Measurements from ENCODE around the gene FANCM. TPM values are rescaled to one million over a fixed set of nuclear protein-coding genes. Genes with fewer than 3 reads are reported as not detected.

Gene FANCM
- total and polyA plus RNA-seq, 2 experiments from 2014 or later: 19.6 to 21.1 TPM

- H3K4me3 Mint-ChIP-seq: no peak overlapping the region
These were observed 20.3 kb downstream of the FANCM start for GRCh38 chr14:45156067-45156466.

More at GRCh38 chr14:45156067-45156466, 20.3 kb downstream of the FANCM start:
- Histone ChIP-seq H4K20me1 (replicated peaks; ENCODE audit: insufficient read depth) (no peaks in the 10 kb centered on the region; the same call in 1 of the 2 replicates), H3K27me3 (ENCODE audit: insufficient read depth) (no peaks in the 10 kb centered on the region), H3K36me3 (ENCODE audit: insufficient read depth) (no peaks in the 10 kb centered on the region), H3K4me3 (no peak overlapping the region), H2AFZ (no peak overlapping the region), H3F3A (replicated peaks; ENCODE audit: low read depth) (no peaks in the 10 kb centered on the region), H3K4me1 (ENCODE audit: insufficient read depth) (no peaks in the 10 kb centered on the region), H3K79me2 (replicated peaks; ENCODE audit: insufficient read depth) (no peaks in the 10 kb centered on the region), H3K9me2 (ENCODE audit: insufficient read depth) (no peaks in the 10 kb centered on the region; the same call in 1 of the 2 replicates), H3K27ac (ENCODE audit: low read depth) (no peak overlapping the region), H3K4me2 (no peak overlapping the region)
- peaks cover 3% of the 10 kb centered on the region; the same call in 1 of the 3 replicates for H3K36me3 Mint-ChIP-seq (ENCODE audit: low read depth)
- DNase-seq (ENCODE audit: low spot score) (no peak), ATAC-seq (no peak)
- H3K27me3 Mint-ChIP-seq (ENCODE audit: insufficient read depth, low read depth, poor library complexity): no peaks in the 10 kb centered on the region
- TF ChIP-seq NANOG (IDR thresholded peaks at IDR 0.05; ENCODE audit: borderline replicate concordance): no peak
- TF ChIP-seq, protein P1, sequence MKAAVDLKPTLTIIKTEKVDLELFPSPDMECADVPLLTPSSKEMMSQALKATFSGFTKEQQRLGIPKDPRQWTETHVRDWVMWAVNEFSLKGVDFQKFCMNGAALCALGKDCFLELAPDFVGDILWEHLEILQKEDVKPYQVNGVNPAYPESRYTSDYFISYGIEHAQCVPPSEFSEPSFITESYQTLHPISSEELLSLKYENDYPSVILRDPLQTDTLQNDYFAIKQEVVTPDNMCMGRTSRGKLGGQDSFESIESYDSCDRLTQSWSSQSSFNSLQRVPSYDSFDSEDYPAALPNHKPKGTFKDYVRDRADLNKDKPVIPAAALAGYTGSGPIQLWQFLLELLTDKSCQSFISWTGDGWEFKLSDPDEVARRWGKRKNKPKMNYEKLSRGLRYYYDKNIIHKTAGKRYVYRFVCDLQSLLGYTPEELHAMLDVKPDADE (IDR thresholded peaks at IDR 0.05): no peak
- TF ChIP-seq, protein P2, sequence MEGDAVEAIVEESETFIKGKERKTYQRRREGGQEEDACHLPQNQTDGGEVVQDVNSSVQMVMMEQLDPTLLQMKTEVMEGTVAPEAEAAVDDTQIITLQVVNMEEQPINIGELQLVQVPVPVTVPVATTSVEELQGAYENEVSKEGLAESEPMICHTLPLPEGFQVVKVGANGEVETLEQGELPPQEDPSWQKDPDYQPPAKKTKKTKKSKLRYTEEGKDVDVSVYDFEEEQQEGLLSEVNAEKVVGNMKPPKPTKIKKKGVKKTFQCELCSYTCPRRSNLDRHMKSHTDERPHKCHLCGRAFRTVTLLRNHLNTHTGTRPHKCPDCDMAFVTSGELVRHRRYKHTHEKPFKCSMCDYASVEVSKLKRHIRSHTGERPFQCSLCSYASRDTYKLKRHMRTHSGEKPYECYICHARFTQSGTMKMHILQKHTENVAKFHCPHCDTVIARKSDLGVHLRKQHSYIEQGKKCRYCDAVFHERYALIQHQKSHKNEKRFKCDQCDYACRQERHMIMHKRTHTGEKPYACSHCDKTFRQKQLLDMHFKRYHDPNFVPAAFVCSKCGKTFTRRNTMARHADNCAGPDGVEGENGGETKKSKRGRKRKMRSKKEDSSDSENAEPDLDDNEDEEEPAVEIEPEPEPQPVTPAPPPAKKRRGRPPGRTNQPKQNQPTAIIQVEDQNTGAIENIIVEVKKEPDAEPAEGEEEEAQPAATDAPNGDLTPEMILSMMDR (conservative IDR thresholded peaks at IDR 0.05; ENCODE audit: low read depth in 2 of 2): no peak
- no peak for TF ChIP-seq EZH2 (IDR thresholded peaks at IDR 0.05; ENCODE audit: low read depth, unreplicated experiment)
- TF ChIP-seq, protein P3, sequence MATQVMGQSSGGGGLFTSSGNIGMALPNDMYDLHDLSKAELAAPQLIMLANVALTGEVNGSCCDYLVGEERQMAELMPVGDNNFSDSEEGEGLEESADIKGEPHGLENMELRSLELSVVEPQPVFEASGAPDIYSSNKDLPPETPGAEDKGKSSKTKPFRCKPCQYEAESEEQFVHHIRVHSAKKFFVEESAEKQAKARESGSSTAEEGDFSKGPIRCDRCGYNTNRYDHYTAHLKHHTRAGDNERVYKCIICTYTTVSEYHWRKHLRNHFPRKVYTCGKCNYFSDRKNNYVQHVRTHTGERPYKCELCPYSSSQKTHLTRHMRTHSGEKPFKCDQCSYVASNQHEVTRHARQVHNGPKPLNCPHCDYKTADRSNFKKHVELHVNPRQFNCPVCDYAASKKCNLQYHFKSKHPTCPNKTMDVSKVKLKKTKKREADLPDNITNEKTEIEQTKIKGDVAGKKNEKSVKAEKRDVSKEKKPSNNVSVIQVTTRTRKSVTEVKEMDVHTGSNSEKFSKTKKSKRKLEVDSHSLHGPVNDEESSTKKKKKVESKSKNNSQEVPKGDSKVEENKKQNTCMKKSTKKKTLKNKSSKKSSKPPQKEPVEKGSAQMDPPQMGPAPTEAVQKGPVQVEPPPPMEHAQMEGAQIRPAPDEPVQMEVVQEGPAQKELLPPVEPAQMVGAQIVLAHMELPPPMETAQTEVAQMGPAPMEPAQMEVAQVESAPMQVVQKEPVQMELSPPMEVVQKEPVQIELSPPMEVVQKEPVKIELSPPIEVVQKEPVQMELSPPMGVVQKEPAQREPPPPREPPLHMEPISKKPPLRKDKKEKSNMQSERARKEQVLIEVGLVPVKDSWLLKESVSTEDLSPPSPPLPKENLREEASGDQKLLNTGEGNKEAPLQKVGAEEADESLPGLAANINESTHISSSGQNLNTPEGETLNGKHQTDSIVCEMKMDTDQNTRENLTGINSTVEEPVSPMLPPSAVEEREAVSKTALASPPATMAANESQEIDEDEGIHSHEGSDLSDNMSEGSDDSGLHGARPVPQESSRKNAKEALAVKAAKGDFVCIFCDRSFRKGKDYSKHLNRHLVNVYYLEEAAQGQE (IDR thresholded peaks at IDR 0.05; ENCODE audit: unreplicated experiment): no peak
- no peak for TF ChIP-seq STAT1 (IDR thresholded peaks at IDR 0.05; ENCODE audit: unreplicated experiment)
- TF ChIP-seq EZH2phosphoT487 (IDR thresholded peaks at IDR 0.05; ENCODE audit: unreplicated experiment): no peak
- TF ChIP-seq JUNB (IDR thresholded peaks at IDR 0.05; ENCODE audit: unreplicated experiment): no peak
- no peak for TF ChIP-seq ZNF331 (CRISPR knock-in tag; IDR thresholded peaks at IDR 0.05; ENCODE audit: low read depth)
- TF ChIP-seq ZNF114 (CRISPR knock-in tag; IDR thresholded peaks at IDR 0.05): no peak
- TF ChIP-seq, protein P4, sequence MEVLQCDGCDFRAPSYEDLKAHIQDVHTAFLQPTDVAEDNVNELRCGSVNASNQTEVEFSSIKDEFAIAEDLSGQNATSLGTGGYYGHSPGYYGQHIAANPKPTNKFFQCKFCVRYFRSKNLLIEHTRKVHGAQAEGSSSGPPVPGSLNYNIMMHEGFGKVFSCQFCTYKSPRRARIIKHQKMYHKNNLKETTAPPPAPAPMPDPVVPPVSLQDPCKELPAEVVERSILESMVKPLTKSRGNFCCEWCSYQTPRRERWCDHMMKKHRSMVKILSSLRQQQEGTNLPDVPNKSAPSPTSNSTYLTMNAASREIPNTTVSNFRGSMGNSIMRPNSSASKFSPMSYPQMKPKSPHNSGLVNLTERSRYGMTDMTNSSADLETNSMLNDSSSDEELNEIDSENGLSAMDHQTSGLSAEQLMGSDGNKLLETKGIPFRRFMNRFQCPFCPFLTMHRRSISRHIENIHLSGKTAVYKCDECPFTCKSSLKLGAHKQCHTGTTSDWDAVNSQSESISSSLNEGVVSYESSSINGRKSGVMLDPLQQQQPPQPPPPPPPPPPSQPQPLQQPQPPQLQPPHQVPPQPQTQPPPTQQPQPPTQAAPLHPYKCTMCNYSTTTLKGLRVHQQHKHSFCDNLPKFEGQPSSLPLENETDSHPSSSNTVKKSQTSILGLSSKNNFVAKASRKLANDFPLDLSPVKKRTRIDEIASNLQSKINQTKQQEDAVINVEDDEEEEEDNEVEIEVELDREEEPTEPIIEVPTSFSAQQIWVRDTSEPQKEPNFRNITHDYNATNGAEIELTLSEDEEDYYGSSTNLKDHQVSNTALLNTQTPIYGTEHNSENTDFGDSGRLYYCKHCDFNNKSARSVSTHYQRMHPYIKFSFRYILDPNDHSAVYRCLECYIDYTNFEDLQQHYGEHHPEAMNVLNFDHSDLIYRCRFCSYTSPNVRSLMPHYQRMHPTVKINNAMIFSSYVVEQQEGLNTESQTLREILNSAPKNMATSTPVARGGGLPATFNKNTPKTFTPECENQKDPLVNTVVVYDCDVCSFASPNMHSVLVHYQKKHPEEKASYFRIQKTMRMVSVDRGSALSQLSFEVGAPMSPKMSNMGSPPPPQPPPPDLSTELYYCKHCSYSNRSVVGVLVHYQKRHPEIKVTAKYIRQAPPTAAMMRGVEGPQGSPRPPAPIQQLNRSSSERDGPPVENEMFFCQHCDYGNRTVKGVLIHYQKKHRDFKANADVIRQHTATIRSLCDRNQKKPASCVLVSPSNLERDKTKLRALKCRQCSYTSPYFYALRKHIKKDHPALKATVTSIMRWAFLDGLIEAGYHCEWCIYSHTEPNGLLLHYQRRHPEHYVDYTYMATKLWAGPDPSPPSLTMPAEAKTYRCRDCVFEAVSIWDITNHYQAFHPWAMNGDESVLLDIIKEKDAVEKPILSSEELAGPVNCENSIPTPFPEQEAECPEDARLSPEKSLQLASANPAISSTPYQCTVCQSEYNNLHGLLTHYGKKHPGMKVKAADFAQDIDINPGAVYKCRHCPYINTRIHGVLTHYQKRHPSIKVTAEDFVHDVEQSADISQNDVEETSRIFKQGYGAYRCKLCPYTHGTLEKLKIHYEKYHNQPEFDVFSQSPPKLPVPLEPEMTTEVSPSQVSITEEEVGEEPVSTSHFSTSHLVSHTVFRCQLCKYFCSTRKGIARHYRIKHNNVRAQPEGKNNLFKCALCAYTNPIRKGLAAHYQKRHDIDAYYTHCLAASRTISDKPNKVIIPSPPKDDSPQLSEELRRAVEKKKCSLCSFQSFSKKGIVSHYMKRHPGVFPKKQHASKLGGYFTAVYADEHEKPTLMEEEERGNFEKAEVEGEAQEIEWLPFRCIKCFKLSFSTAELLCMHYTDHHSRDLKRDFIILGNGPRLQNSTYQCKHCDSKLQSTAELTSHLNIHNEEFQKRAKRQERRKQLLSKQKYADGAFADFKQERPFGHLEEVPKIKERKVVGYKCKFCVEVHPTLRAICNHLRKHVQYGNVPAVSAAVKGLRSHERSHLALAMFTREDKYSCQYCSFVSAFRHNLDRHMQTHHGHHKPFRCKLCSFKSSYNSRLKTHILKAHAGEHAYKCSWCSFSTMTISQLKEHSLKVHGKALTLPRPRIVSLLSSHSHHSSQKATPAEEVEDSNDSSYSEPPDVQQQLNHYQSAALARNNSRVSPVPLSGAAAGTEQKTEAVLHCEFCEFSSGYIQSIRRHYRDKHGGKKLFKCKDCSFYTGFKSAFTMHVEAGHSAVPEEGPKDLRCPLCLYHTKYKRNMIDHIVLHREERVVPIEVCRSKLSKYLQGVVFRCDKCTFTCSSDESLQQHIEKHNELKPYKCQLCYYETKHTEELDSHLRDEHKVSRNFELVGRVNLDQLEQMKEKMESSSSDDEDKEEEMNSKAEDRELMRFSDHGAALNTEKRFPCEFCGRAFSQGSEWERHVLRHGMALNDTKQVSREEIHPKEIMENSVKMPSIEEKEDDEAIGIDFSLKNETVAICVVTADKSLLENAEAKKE (CRISPR knock-in tag; IDR thresholded peaks at IDR 0.05): no peak
- no peak for TF ChIP-seq POLR2AphosphoS5 (IDR thresholded peaks at IDR 0.05; ENCODE audit: low read depth)
- TF ChIP-seq CREB1 (CRISPR knock-in tag; IDR thresholded peaks at IDR 0.05; ENCODE audit: low read depth): no peak
- H3K4me1 Mint-ChIP-seq: no peaks in the 10 kb centered on the region
- no peak overlapping the region for H3K27ac Mint-ChIP-seq
- no peaks in the 10 kb centered on the region for H3K9me3 Mint-ChIP-seq

Data from GM23338 (cell line).